DOHH2 (cell line): Measurements from ENCODE around the gene TNFAIP6.

Source experiments
- EZH2phosphoT487 ChIP-seq: fragments of 200-600 bp; sonication (generic); IDR thresholded peaks from 2 replicates; pipeline ENCODE4 v1.6.1; 2017; ENCODE audit warnings: borderline replicate concordance, mild to moderate bottlenecking, antibody characterized with exemption, low read length, moderate library complexity, mixed read lengths
- TF ChIP-seq, protein P1 (sequence below): fragments of 200-600 bp; sonication (generic); IDR thresholded peaks from one replicate; pipeline ENCODE4 v1.5.1; 2014; ENCODE audit warnings: antibody characterized with exemption, mild to moderate bottlenecking, low read depth, low read length; ENCODE audit not compliant: poor library complexity, severe bottlenecking

DNA sequence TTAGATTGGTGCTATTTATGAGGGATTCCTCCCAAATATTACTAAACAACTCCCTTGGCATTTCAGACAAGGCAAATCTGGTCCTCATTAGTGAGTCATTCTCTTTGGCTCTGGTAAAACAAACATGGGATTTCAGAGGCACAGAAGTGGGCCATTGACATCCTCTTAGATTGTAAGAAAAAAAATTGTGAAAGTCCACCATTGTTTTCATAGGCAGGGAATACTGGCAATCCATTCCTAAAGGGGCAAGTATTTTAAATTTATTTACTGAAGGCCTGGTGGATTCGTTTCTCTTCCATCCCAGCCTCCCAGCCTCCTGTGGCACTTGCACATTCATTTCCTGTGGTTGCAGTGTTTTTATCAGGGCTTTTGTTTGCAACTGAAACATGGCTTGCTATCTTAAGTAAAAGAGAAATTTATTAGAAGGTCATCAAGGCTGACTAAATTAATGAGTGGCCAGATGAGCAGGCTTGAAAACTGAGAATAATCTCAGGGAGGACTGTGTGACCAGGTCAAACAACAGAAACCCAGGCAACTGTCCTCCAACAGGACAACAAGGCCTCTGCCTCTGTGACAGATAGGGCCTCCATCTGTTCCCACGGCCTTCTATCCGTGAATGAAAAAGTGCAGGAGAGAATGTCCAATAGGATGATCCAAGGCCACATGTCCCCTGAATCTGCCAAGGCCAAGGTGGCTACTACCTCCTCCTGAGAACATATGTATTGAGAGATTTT lies 23.1 kb upstream of the TNFAIP6 start:
- TF ChIP-seq, protein P1, sequence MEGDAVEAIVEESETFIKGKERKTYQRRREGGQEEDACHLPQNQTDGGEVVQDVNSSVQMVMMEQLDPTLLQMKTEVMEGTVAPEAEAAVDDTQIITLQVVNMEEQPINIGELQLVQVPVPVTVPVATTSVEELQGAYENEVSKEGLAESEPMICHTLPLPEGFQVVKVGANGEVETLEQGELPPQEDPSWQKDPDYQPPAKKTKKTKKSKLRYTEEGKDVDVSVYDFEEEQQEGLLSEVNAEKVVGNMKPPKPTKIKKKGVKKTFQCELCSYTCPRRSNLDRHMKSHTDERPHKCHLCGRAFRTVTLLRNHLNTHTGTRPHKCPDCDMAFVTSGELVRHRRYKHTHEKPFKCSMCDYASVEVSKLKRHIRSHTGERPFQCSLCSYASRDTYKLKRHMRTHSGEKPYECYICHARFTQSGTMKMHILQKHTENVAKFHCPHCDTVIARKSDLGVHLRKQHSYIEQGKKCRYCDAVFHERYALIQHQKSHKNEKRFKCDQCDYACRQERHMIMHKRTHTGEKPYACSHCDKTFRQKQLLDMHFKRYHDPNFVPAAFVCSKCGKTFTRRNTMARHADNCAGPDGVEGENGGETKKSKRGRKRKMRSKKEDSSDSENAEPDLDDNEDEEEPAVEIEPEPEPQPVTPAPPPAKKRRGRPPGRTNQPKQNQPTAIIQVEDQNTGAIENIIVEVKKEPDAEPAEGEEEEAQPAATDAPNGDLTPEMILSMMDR = no peak
- no peak for TF ChIP-seq EZH2phosphoT487
